Esophagus muscularis mucosa (tissue), 3 donors: ENCODE results near the gene LHX6.

Experiments used
- CTCF ChIP-seq, 3 experiments: fragments of 200-600 bp in 2 of 3; fragments of 450-650 bp in 1 of 3; sonication (generic) in 2 of 3; IDR thresholded peaks; one replicate each; pipeline ENCODE4 v1.5.1; 2017 to 2019; ENCODE audit warnings: antibody characterized with exemption in 3 of 3, mild to moderate bottlenecking in 2 of 3, moderate library complexity in 1 of 3
- EP300 ChIP-seq: sonication (generic); formaldehyde crosslinking; IDR thresholded peaks from one replicate; pipeline ENCODE4 v1.6.1; 2017; ENCODE audit warnings: antibody characterized with exemption

GRCh38 chr9:122251351-122251750 lies 22.6 kb upstream of the LHX6 start:
- no peak for TF ChIP-seq CTCF (IDR thresholded peaks at IDR 0.05)
- no peak for TF ChIP-seq EP300
